ENCODE measurements around the gene PIR.

The PIR gene

GRCh38 chrX:15349046-15349445 lies 144.1 kb downstream of the PIR start:
- DNase-seq (ENCODE audit: low read depth in 2 of 2), result no peak

- DNase-seq (ENCODE audit: low read depth in 2 of 2), result no peak
These were observed 147.2 kb downstream of the PIR start for GRCh38 chrX:15345976-15346375.

- no peak for DNase-seq (ENCODE audit: low read depth in 2 of 2)
These were observed 149.0 kb downstream of the PIR start for GRCh38 chrX:15344106-15344505.

GRCh38 chrX:15343075-15343476 lies 150.1 kb downstream of the PIR start:
- no peak for DNase-seq (ENCODE audit: low read depth in 2 of 2)

- DNase-seq (ENCODE audit: low read depth in 2 of 2), result no peak
These were observed 152.3 kb downstream of the PIR start for GRCh38 chrX:15340867-15341266.

- no peak for DNase-seq (ENCODE audit: low read depth in 2 of 2)
These were observed 157.1 kb downstream of the PIR start for GRCh38 chrX:15336023-15336413.

- peak; percentile 80 to 82 for DNase-seq (ENCODE audit: low read depth in 2 of 2)
These were observed 157.8 kb downstream of the PIR start, which contains the start of gene PIGA for GRCh38 chrX:15335135-15336022. PIGA (minus strand) TSS chrX:15335523; CDS start chrX:15331930, 3,593 bp downstream.

Measured in stimulated activated CD4-positive, alpha-beta T cell treated with anti-CD3 and anti-CD28 coated beads, Interleukin-12 subunit alpha, Interleukin-12 subunit beta, amount 100 ng/mL, for 24 hours (primary cell).